ENCODE measurements around the gene ACER2. TPM values are rescaled to one million over a fixed set of nuclear protein-coding genes. Genes with fewer than 3 reads are reported as not detected.
A peak's percentile ranks its signal among the peaks of the same experiment; 100 is the strongest.
"Not testable (repeated sequence)": the region's sequence is repeated elsewhere in the genome, so short reads cannot be mapped to it uniquely, and the experiment has no call there.

Gene ACER2
- total RNA-seq, 1 experiment from 2014 or later, result 2.3 TPM

DNA sequence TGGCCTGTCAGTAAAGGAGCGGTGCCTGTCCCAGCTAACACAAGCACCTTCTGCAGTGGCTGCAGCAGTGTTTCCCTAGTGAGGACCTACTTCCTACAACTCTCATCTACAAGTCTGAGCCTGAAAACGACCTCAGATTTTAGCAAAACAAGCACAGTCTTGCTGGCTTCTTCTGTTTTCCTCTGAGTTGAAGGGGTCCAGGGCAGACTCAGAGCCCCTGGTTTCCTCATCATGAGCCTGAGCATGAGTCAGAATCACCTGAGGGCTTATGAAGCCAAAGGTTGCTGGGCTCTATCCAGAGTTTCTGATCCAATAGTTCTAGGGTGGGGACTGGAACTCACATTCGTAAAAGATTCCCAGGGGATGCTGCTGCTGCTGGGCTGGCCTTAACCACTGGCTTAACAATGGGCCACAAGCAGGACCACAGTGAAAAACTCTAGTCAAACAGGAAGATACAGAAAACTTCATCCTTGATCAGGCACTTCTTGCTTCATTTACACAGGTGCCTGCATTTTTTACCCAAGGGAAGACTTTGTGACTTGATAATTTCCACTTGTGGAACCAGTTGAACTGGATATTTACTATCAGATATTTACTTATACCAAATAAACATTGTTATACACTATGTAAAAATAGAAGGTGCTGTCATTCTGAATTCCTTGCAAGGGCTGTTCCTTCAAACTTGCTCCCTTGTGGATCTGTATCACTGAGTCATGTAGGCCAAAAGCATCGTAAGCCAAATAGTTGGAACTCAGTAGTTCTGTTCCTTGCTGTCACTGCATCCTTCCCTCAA is 4.3 kb upstream of the ACER2 start:
- no peak for DNase-seq (ENCODE audit: low spot score)
- in situ Hi-C loops (cut with HindIII; ENCODE audit: low sequenced_read_pairs), result no loop called here

GRCh38 chr9:19405771-19406170 is 3.0 kb upstream of the ACER2 start:
- DNase-seq (ENCODE audit: low spot score), result peak; percentile 82
- in situ Hi-C loops (cut with HindIII; ENCODE audit: low sequenced_read_pairs), result no loop called here

- DNase-seq (ENCODE audit: low spot score), result no peak
- in situ Hi-C loops (cut with HindIII; ENCODE audit: low sequenced_read_pairs), result no loop called here
Observed at GRCh38 chr9:19408316-19408692, 505 bp upstream of the ACER2 start.

GRCh38 chr9:19409401-19410194 is 789 bp downstream of the ACER2 start:
- peak; percentile 29 for DNase-seq (ENCODE audit: low spot score)
- in situ Hi-C loops (cut with HindIII; ENCODE audit: low sequenced_read_pairs), result no loop called here

DNA sequence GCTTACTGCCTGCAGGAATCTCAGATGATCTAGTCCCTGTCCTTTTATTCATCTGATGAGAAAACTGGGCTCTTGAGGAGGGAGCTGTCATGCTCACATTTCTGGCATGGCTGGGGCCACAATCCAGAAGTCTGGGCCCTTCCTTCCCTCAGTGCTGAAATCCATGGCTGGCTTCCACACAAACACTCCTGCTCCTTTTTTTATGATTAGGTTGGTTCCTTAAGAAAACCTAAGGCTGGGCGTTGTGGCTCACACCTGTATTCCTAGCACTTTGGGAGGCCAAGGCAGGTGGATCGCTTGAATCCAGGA is 1.3 kb downstream of the ACER2 start:
- in situ Hi-C loops (cut with HindIII; ENCODE audit: low sequenced_read_pairs), result no loop called here

GRCh38 chr9:19410594-19410993 is 1.8 kb downstream of the ACER2 start:
- DNase-seq (ENCODE audit: low spot score), result no peak
- in situ Hi-C loops (cut with HindIII; ENCODE audit: low sequenced_read_pairs), result no loop called here

More for the DNA sequence above, 1.3 kb downstream of the ACER2 start:
- no peak for DNase-seq (ENCODE audit: low spot score)

DNA sequence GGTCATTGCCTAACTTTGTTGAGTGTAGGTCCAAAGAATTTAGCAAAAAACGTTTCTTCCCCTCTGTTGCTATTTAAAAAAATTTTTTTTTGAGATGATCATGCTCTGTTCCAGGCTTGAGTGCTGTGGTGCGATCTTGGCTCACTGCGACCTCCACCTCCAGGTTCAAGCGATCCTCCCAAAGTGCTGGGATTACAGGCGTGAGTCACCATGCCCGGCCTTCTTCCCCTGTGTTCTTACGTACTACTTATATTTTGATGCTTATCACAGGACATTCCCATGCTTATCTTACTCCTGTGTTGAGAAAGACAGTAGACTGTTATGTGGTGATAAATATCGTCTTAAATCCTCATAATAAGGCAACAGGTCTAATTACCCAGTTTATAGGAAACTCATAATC is 2.5 kb downstream of the ACER2 start:
- in situ Hi-C loops (cut with HindIII; ENCODE audit: low sequenced_read_pairs), result no loop called here
- DNase-seq (ENCODE audit: low spot score), result no peak

- DNase-seq (ENCODE audit: low spot score); in situ Hi-C loops (cut with HindIII; ENCODE audit: low sequenced_read_pairs): not testable (repeated sequence)
Observed at GRCh38 chr9:19413456-19413855, 4.6 kb downstream of the ACER2 start.

- DNase-seq (ENCODE audit: low spot score), result no peak
- in situ Hi-C loops (cut with HindIII; ENCODE audit: low sequenced_read_pairs), result no loop called here
Observed at GRCh38 chr9:19416143-19416542, 7.3 kb downstream of the ACER2 start.

- DNase-seq (ENCODE audit: low spot score), result no peak
- in situ Hi-C loops (cut with HindIII; ENCODE audit: low sequenced_read_pairs), result no loop called here
Observed at GRCh38 chr9:19420877-19421276, 12.1 kb downstream of the ACER2 start.

- in situ Hi-C loops (cut with HindIII; ENCODE audit: low sequenced_read_pairs), result no loop called here
- DNase-seq (ENCODE audit: low spot score), result no peak
Observed at GRCh38 chr9:19423163-19423562, 14.4 kb downstream of the ACER2 start.

GRCh38 chr9:19424176-19424779 is 15.5 kb downstream of the ACER2 start:
- in situ Hi-C loops (cut with HindIII; ENCODE audit: low sequenced_read_pairs), result no loop called here
- no peak for DNase-seq (ENCODE audit: low spot score)

GRCh38 chr9:19429595-19429994 is 20.8 kb downstream of the ACER2 start:
- no peak for DNase-seq (ENCODE audit: low spot score)

GRCh38 chr9:19430201-19430760 is 21.5 kb downstream of the ACER2 start:
- in situ Hi-C loops (cut with HindIII; ENCODE audit: low sequenced_read_pairs), result no loop called here
- DNase-seq (ENCODE audit: low spot score), result no peak

More at GRCh38 chr9:19429595-19429994, 20.8 kb downstream of the ACER2 start:
- in situ Hi-C loops (cut with HindIII; ENCODE audit: low sequenced_read_pairs), result no loop called here

- in situ Hi-C loops (cut with HindIII; ENCODE audit: low sequenced_read_pairs), result no loop called here
- no peak for DNase-seq (ENCODE audit: low spot score)
Observed at GRCh38 chr9:19431361-19432171, 22.8 kb downstream of the ACER2 start.

- DNase-seq (ENCODE audit: low spot score), result no peak
- in situ Hi-C loops (cut with HindIII; ENCODE audit: low sequenced_read_pairs), result no loop called here
Observed at GRCh38 chr9:19432473-19432872, 23.7 kb downstream of the ACER2 start.

DNA sequence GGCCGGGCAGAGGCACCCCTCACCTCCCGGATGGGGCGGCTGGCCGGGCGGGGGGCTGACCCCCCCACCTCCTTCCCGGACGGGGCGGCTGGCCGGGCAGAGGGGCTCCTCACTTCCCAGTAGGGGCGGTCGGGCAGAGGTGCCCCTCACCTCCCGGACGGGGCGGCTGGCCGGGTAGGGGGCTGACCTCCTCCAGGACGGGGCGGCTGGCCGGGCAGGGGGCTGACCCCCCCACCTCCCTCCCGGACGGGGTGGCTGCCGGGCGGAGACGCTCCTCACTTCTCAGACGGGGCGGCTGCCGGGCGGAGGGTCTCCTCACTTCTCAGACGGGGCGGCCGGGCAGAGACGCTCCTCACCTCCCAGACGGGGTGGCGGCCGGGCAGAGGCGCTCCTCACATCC is 24.9 kb downstream of the ACER2 start:
- DNase-seq (ENCODE audit: low spot score); in situ Hi-C loops (cut with HindIII; ENCODE audit: low sequenced_read_pairs): not testable (repeated sequence)

DNA sequence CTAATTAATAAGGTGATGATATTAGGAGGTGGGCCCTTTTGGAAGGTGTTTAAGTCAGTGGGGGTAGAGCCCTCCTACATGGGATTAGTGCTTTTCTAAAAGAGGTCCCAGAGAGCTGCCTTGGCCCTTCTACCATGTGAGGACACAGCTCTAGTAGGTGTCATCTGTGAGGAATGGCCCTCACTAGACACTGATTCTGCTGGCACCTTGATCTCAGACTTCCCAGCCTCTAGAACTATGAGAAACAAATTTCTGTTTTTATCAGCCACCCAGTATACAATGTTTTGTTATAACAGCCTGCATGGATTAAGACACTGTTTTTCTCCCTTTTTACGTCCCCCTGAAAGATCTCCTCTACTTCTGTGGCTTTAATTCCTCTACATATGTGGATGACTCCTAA is 31.6 kb downstream of the ACER2 start:
- in situ Hi-C loops (cut with HindIII; ENCODE audit: low sequenced_read_pairs), result no loop called here

More for the DNA sequence above, 31.6 kb downstream of the ACER2 start:
- DNase-seq (ENCODE audit: low spot score), result no peak

All from G401 (cell line).